ENCODE measurements around the gene CDKN2D. TPM values are rescaled to one million over a fixed set of nuclear protein-coding genes. Genes with fewer than 3 reads are reported as not detected.
"Not testable (repeated sequence)": the region's sequence is repeated elsewhere in the genome, so short reads cannot be mapped to it uniquely, and the experiment has no call there.

Gene CDKN2D
- total RNA-seq, 2 experiments from 2014 or later: 68.6 to 68.8 TPM

GRCh38 chr19:10560154-10560553 lies 8.6 kb downstream of the CDKN2D start:
- peaks cover 39% of the 10 kb centered on the region for H3K36me3 Mint-ChIP-seq
- ChIA-PET POLR2A (no interaction called here), CTCF (no interaction called here)
- H3K4me1 Mint-ChIP-seq (ENCODE audit: low read depth): peaks cover 18% of the 10 kb centered on the region
- H3K9me3 Mint-ChIP-seq: no peaks in the 10 kb centered on the region
- H3K27me3 Mint-ChIP-seq: no peaks in the 10 kb centered on the region
- no peak overlapping the region for H3K4me3 Mint-ChIP-seq
- no peak overlapping the region for H3K27ac Mint-ChIP-seq
- no peak for DNase-seq
- intact Hi-C loops (cut with micrococcal nuclease): loop anchor here (10.0 kb wide), 1 partner anchor 455 kb away; the partner anchor contains the start of genes ANGPTL6 and PPAN

- POLR2A ChIA-PET: no interaction called here
- Mint-ChIP-seq H3K9me3 (no peaks in the 10 kb centered on the region), H3K27ac (no peak overlapping the region), H3K27me3 (no peaks in the 10 kb centered on the region), H3K4me3 (no peak overlapping the region), H3K36me3 (peaks cover 48% of the 10 kb centered on the region), H3K4me1 (ENCODE audit: low read depth) (peaks cover 28% of the 10 kb centered on the region)
- intact Hi-C loops (cut with micrococcal nuclease): no loop called here
- no peak for DNase-seq
- CTCF ChIA-PET: no interaction called here
Measured at GRCh38 chr19:10557603-10558197, 11.1 kb downstream of the CDKN2D start.

DNA sequence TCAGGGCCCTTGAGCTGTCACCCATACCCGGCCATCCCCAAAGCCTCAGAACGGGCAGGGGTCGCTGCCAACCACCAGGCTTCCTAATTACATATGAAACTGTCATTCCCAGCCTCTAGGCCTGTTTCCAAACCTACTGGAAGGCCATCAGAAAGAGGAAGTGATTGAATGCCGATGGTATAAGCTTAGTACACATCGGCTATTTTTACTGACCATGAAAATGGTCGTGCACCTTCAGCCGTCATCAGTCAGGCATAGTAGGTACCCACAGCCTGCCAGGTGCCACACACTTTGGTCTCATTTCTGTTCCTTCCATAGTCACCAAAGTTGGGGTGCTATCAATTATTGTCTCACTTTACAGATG lies 13.2 kb downstream of the CDKN2D start:
- POLR2A ChIA-PET: interaction anchor here (0.6 to 5.7 kb wide), 2 partner anchors 11 to 29 kb away, joined by 3 to 29 read pairs; partner anchors contain the start of gene KRI1
- Mint-ChIP-seq H3K36me3 (peaks cover 52% of the 10 kb centered on the region), H3K27me3 (no peaks in the 10 kb centered on the region), H3K27ac (peak overlapping the region; percentile 59), H3K9me3 (no peaks in the 10 kb centered on the region), H3K4me1 (ENCODE audit: low read depth) (peaks cover 35% of the 10 kb centered on the region), H3K4me3 (no peak overlapping the region)
- CTCF ChIA-PET: interaction anchor here (1.0 to 2.6 kb wide), 3 partner anchors 47 to 144 kb away, joined by 4 to 10 read pairs (median 4); no protein-coding TSS in a partner anchor
- DNase-seq: no peak
- intact Hi-C loops (cut with micrococcal nuclease): no loop called here

DNA sequence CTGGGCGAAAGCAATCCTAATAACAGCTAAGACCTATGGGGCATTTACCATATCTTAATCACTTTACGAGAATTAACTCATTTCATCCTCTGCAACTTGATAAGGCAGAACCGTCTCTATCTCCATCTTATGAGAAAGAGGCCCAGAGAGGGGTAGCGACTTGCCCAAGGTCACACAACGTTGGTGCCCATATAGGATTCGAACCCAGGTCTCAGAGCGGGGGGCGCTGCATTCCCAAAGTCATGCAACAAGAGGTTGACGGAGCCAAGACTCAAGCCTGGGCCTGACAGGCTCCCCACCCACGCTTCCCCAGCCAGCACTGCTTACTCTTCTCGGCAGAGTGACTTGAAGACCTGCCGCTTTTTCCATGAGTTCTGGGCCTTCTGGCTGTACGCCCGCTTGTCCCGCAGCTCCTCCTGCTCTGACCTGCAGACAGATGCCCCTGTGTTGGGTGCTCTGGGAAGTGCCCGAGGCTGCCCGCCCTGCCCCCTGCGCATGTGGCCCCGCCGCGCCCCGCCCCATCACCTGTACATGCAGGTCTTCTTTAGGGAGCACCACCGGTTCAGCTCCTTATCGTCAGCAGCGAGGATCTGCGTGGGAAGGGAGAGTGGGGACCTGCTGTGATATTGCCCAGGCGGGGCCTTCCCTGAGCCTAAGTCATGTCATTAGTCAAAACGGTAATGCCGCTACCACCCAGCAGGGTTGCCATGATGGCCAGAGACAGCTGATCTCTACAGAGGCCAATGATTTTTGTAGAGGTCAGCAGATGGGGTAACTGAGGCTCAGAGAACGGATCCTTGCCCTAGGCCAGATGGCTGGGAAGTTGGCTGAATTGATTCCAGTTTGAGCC lies 13.8 kb downstream of the CDKN2D start:
- Mint-ChIP-seq H3K4me3 (no peak overlapping the region), H3K36me3 (peaks cover 50% of the 10 kb centered on the region), H3K27ac (peak overlapping the region; percentile 92), H3K9me3 (no peaks in the 10 kb centered on the region), H3K4me1 (ENCODE audit: low read depth) (peaks cover 35% of the 10 kb centered on the region), H3K27me3 (no peaks in the 10 kb centered on the region)
- peak; percentile 29 for DNase-seq
- POLR2A ChIA-PET: interaction anchor here (0.6 to 5.7 kb wide), 3 partner anchors 12 to 51 kb away, joined by 3 to 29 read pairs (median 3); partner anchors contain the start of gene KRI1
- CTCF ChIA-PET: interaction anchor here (1.0 to 2.6 kb wide), 3 partner anchors 47 to 145 kb away, joined by 4 to 10 read pairs (median 4); no protein-coding TSS in a partner anchor
- intact Hi-C loops (cut with micrococcal nuclease): no loop called here

DNA sequence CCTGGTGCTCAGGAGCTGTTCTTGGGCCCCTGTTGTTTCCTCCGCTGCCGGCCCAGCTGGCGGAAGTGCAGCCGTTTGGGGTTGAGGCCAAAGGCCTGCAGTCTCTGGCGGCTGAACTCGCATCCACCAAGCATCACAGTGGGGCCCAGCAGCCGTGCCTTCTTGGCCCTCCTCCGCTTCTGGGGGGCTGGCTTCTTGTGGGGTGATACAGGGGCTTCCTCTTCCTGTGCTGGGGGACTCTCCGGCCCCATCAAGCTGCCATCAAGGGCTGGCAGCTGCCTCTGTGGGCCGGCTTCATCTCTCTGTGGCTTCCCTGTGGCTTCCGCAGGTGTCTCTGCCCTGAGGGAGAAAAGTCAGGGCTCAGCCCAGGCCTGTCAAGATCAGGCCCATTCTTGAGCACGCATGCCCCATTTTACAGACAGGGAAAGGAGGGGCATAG lies 14.8 kb downstream of the CDKN2D start:
- Mint-ChIP-seq H3K9me3 (no peaks in the 10 kb centered on the region), H3K36me3 (peaks cover 43% of the 10 kb centered on the region), H3K4me3 (no peak overlapping the region), H3K4me1 (ENCODE audit: low read depth) (peaks cover 35% of the 10 kb centered on the region), H3K27me3 (no peaks in the 10 kb centered on the region), H3K27ac (peak overlapping the region; percentile 92)
- POLR2A ChIA-PET: interaction anchor here (1.1 to 5.7 kb wide), 2 partner anchors 13 to 50 kb away, joined by 3 to 29 read pairs; partner anchors contain the start of gene KRI1
- intact Hi-C loops (cut with micrococcal nuclease): no loop called here
- CTCF ChIA-PET: interaction anchor here (0.7 to 2.6 kb wide), 4 partner anchors 19 to 76 kb away, joined by 3 to 10 read pairs (median 6); no protein-coding TSS in a partner anchor
- DNase-seq: peak; percentile 59

- H3K4me1 Mint-ChIP-seq (ENCODE audit: low read depth): peaks cover 35% of the 10 kb centered on the region
- H3K36me3 Mint-ChIP-seq: peaks cover 41% of the 10 kb centered on the region
- ChIA-PET CTCF (interaction anchor here (0.6 to 2.4 kb wide), 16 partner anchors 11 to 149 kb away, joined by 3 to 18 read pairs (median 4); partner anchors contain the start of genes KEAP1 and QTRT1), POLR2A (interaction anchor here (5.7 kb wide), 1 partner anchor 13 kb away, joined by 29 read pairs; the partner anchor contains the start of gene KRI1)
- no peaks in the 10 kb centered on the region for H3K27me3 Mint-ChIP-seq
- H3K9me3 Mint-ChIP-seq: no peaks in the 10 kb centered on the region
- peak overlapping the region; percentile 92 for H3K27ac Mint-ChIP-seq
- DNase-seq: no peak
- intact Hi-C loops (cut with micrococcal nuclease): no loop called here
- no peak overlapping the region for H3K4me3 Mint-ChIP-seq
Measured at GRCh38 chr19:10553087-10553667, 15.6 kb downstream of the CDKN2D start.

- intact Hi-C loops (cut with micrococcal nuclease): no loop called here
- Mint-ChIP-seq H3K4me3 (no peak overlapping the region), H3K36me3 (peaks cover 37% of the 10 kb centered on the region), H3K9me3 (no peaks in the 10 kb centered on the region), H3K27ac (peak overlapping the region; percentile 92), H3K27me3 (no peaks in the 10 kb centered on the region), H3K4me1 (ENCODE audit: low read depth) (peaks cover 33% of the 10 kb centered on the region)
- CTCF ChIA-PET: interaction anchor here (0.6 to 2.4 kb wide), 16 partner anchors 10 to 149 kb away, joined by 3 to 18 read pairs (median 4); partner anchors contain the start of genes KEAP1 and QTRT1
- POLR2A ChIA-PET: interaction anchor here (0.9 to 5.7 kb wide), 2 partner anchors 11 to 14 kb away, joined by 3 to 29 read pairs; partner anchors contain the start of gene KRI1
- peak; percentile 46 for DNase-seq
Measured at GRCh38 chr19:10552510-10553053, 16.2 kb downstream of the CDKN2D start.

- H3K36me3 Mint-ChIP-seq: peaks cover 40% of the 10 kb centered on the region
- POLR2A ChIA-PET: interaction anchor here (0.9 to 5.7 kb wide), 2 partner anchors 12 to 15 kb away, joined by 3 to 29 read pairs; partner anchors contain the start of gene KRI1
- intact Hi-C loops (cut with micrococcal nuclease): no loop called here
- H3K9me3 Mint-ChIP-seq: no peaks in the 10 kb centered on the region
- H3K4me3 Mint-ChIP-seq: no peak overlapping the region
- CTCF ChIA-PET: interaction anchor here (0.6 to 2.4 kb wide), 17 partner anchors 10 to 218 kb away, joined by 3 to 18 read pairs (median 4); partner anchors contain the start of genes KEAP1, QTRT1 and RAVER1
- DNase-seq: peak; percentile 67
- no peak overlapping the region for H3K27ac Mint-ChIP-seq
- no peaks in the 10 kb centered on the region for H3K27me3 Mint-ChIP-seq
- H3K4me1 Mint-ChIP-seq (ENCODE audit: low read depth): peaks cover 33% of the 10 kb centered on the region
Measured at GRCh38 chr19:10551698-10552301, 17.0 kb downstream of the CDKN2D start.

DNA sequence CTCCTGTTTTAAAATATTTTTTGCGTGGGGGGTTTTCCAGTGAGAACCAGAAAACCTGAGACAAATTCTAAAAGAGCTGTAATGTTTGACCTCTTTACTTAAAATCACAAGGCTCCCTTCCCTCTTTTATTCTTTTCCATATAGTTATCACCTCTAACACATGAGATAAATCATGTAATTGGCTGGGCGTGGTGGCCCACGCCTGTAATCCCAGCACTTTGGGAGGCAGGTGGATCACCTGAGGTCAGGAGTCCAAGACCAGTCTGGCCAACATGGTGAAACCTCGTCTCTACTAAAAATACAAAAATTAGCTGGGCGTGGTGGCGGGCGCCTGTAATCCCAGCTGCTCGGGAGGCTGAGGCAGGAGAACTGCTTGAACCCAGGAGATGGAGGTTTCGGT lies 17.8 kb downstream of the CDKN2D start:
- intact Hi-C loops (cut with micrococcal nuclease); H3K4me3 Mint-ChIP-seq; H3K27me3 Mint-ChIP-seq; DNase-seq; POLR2A ChIA-PET; H3K9me3 Mint-ChIP-seq; H3K27ac Mint-ChIP-seq: not testable (repeated sequence)
- Mint-ChIP-seq H3K36me3 (peaks cover 38% of the 10 kb centered on the region), H3K4me1 (ENCODE audit: low read depth) (peaks cover 33% of the 10 kb centered on the region)
- CTCF ChIA-PET: interaction anchor here (0.6 to 2.4 kb wide), 9 partner anchors 9 to 217 kb away, joined by 3 to 18 read pairs (median 4); partner anchors contain the start of gene RAVER1

DNA sequence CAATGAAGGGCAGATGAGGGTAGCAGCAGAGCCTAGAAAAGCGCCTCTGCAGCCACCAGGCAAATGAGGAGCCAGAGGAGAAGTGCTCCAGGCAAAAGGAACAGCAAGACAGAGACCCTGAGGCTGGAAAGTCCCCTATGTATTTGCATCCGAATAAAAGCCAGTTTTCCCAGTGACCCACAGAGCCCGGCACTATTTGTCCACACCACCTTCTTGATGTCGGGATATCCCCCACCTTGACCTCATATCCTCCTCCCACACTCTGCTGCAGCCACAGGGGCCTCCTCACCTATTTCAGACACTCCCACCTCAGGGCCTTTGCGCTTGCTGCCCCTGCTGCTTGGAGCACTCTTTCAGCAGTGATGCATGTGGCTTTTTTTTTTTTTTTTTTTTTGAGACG lies 18.4 kb downstream of the CDKN2D start:
- ChIA-PET POLR2A (no interaction called here), CTCF (no interaction called here)
- H3K36me3 Mint-ChIP-seq: peaks cover 36% of the 10 kb centered on the region
- no peaks in the 10 kb centered on the region for H3K27me3 Mint-ChIP-seq
- peaks cover 29% of the 10 kb centered on the region for H3K4me1 Mint-ChIP-seq (ENCODE audit: low read depth)
- peak overlapping the region; percentile 23 for H3K27ac Mint-ChIP-seq
- H3K4me3 Mint-ChIP-seq: no peak overlapping the region
- DNase-seq: no peak
- intact Hi-C loops (cut with micrococcal nuclease): no loop called here
- H3K9me3 Mint-ChIP-seq: no peaks in the 10 kb centered on the region

DNA sequence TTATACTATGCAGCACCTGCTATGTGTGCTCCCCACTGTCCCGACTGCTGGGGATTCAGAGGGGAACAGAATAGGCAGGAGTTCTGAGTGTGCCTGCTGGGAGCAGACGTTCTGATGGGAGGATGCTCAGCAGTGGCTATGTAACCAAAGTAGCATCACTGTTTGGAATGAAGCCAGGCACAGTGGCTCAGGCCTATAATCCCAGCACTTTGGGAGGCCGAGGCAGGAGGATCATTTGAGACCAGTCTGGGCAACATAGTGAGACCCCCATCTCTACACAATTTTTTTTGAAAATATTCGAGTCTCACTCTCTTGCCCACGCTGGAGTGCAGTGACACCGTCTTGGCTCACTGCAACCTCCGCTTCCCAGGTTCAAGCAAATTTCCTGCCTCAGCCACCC lies 19.0 kb downstream of the CDKN2D start:
- Mint-ChIP-seq H3K4me1 (ENCODE audit: low read depth) (peaks cover 30% of the 10 kb centered on the region), H3K27ac (no peak overlapping the region), H3K27me3 (no peaks in the 10 kb centered on the region), H3K9me3 (no peaks in the 10 kb centered on the region), H3K36me3 (peaks cover 31% of the 10 kb centered on the region), H3K4me3 (no peak overlapping the region)
- ChIA-PET CTCF (no interaction called here), POLR2A (no interaction called here)
- intact Hi-C loops (cut with micrococcal nuclease): no loop called here
- DNase-seq: no peak

All from activated CD4-positive, alpha-beta memory T cell treated with anti-CD3 and anti-CD28 coated beads for 36 hours (primary cell).